NB4 (cell line): ENCODE results near the gene PALB2.

Experiments used
- DNase-seq: peaks from one replicate; pipeline ENCODE4 v3.0.0; 2010; ENCODE audit warnings: low read depth
- H3K4me3 ChIP-seq: one replicate; pipeline ENCODE4 v1.5.1; 2011; ENCODE audit warnings: mild to moderate bottlenecking, low read depth, low read length, moderate library complexity
- CTCF ChIP-seq: IDR thresholded peaks from one replicate; pipeline ENCODE4 v1.5.1; 2012; ENCODE audit warnings: low read depth, low read length
- MAX ChIP-seq: IDR thresholded peaks from 2 replicates; pipeline ENCODE4 v1.6.1; 2011; ENCODE audit warnings: low read depth, low read length
- MYC ChIP-seq: IDR thresholded peaks from 2 replicates; pipeline ENCODE4 v1.6.1; 2011; ENCODE audit warnings: low read depth, low read length
- POLR2A ChIP-seq: IDR thresholded peaks from 2 replicates; pipeline ENCODE4 v1.6.1; 2011; ENCODE audit warnings: mild to moderate bottlenecking; ENCODE audit not compliant: insufficient read length; ENCODE audit errors: extremely low read depth

Gene PALB2

GRCh38 chr16:23670137-23670776 is 29.1 kb upstream of the PALB2 start:
- peak; percentile 21 for DNase-seq
- TF ChIP-seq POLR2A (no peak), CTCF (no peak), MAX (no peak), MYC (no peak)
- H3K4me3 ChIP-seq, result no peak overlapping the region

GRCh38 chr16:23668873-23669272 is 27.8 kb upstream of the PALB2 start:
- H3K4me3 ChIP-seq, result no peak overlapping the region
- TF ChIP-seq POLR2A (no peak), CTCF (no peak), MYC (no peak), MAX (no peak)
- no peak for DNase-seq

GRCh38 chr16:23668225-23668624 is 27.1 kb upstream of the PALB2 start:
- H3K4me3 ChIP-seq, result no peak overlapping the region
- TF ChIP-seq CTCF, result no peak
- no peak for TF ChIP-seq MAX
- no peak for TF ChIP-seq MYC
- no peak for DNase-seq

- TF ChIP-seq CTCF, result no peak
- TF ChIP-seq MYC, result no peak
- TF ChIP-seq MAX, result no peak
- no peak for TF ChIP-seq POLR2A
- no peak overlapping the region for H3K4me3 ChIP-seq
- DNase-seq, result no peak
Measured at GRCh38 chr16:23667355-23667659, 26.2 kb upstream of the PALB2 start.

- no peak for DNase-seq
- no peak for TF ChIP-seq POLR2A
- no peak for TF ChIP-seq MAX
- TF ChIP-seq CTCF, result no peak
- TF ChIP-seq MYC, result no peak
- H3K4me3 ChIP-seq, result no peak overlapping the region
Measured at GRCh38 chr16:23666571-23667354, 25.7 kb upstream of the PALB2 start.

GRCh38 chr16:23663918-23664317 is 22.8 kb upstream of the PALB2 start:
- no peak for DNase-seq
- H3K4me3 ChIP-seq, result no peak overlapping the region
- TF ChIP-seq POLR2A (no peak), CTCF (no peak), MAX (no peak), MYC (no peak)
